Prostate gland (tissue), 2 donors: Measurements from ENCODE around the gene SEC24B. TPM values are rescaled to one million over a fixed set of nuclear protein-coding genes. Genes with fewer than 3 reads are reported as not detected.
"Not testable (repeated sequence)": the region's sequence is repeated elsewhere in the genome, so short reads cannot be mapped to it uniquely, and the experiment has no call there.

Experiments
- DNase-seq: peaks from one replicate; pipeline ENCODE4 v3.0.0-alpha.2; 2019; ENCODE audit warnings: low spot score
- H3K27ac ChIP-seq, 2 donors: fragments of 200-600 bp; sonication (generic); 2 replicates each; pipeline ENCODE4 v1.5.1; 2017 to 2019
- H3K27me3 ChIP-seq: fragments of 200-600 bp; sonication (generic); replicated peaks from 2 replicates; pipeline ENCODE4 v1.5.1; 2019; ENCODE audit not compliant: insufficient read depth
- H3K36me3 ChIP-seq, 2 donors: fragments of 200-600 bp; sonication (generic); 1 replicate in 1 of 2; 2 replicates in 1 of 2; pipeline versions ENCODE4 v1.5.1 to v1.8.1; 2017 to 2019
- H3K4me1 ChIP-seq: fragments of 200-600 bp; sonication (generic); replicated peaks from 2 replicates; pipeline ENCODE4 v1.5.1; 2019
- H3K4me3 ChIP-seq, 2 donors: fragments of 200-600 bp; sonication (generic); 2 replicates each; pipeline ENCODE4 v1.5.1; 2017 to 2019
- H3K9me3 ChIP-seq: fragments of 200-600 bp; sonication (generic); 2 replicates; pipeline ENCODE4 v1.5.1; 2017
- POLR2A ChIP-seq: fragments of 450-650 bp; IDR thresholded peaks from one replicate; pipeline ENCODE4 v1.6.1; 2016; ENCODE audit warnings: antibody characterized with exemption, mild to moderate bottlenecking
- POLR2AphosphoS5 ChIP-seq: sonication (generic); formaldehyde crosslinking; IDR thresholded peaks from one replicate; pipeline ENCODE4 v1.6.1; 2017; ENCODE audit warnings: antibody characterized with exemption
- WGBS: methylation state at CpG from one replicate; pipeline ENCODE4 v1.1.5; 2018; 5-methylcytosine and 5-hydroxymethylcytosine counted together
- intact Hi-C: fragments of 100-400 bp; cut with DNase I; formaldehyde crosslinking; loops from one replicate; pipeline ENCODE4 v1.14.2; 2022
- total RNA-seq, 2 donors: library from RNA; depleted of rRNA; stranded (reverse); fragments of >200 nt; gene quantifications; one replicate each; pipeline ENCODE4 v1.1.0, GENCODE V29; 2016
- TF ChIP-seq, protein P1 (sequence below), 4 experiments: fragments of 200-600 bp in 2 of 4; fragments of 450-650 bp in 2 of 4; sonication (generic) in 2 of 4; IDR thresholded peaks; 1 replicate in 3 of 4; 2 replicates in 1 of 4; pipeline ENCODE4 v1.5.1; 2016 to 2019; ENCODE audit warnings: antibody characterized with exemption in 4 of 4, mild to moderate bottlenecking in 2 of 4, moderate library complexity in 2 of 4

The SEC24B gene
- total RNA-seq, 2 donors from 2014 or later = 27.6 to 44.1 TPM

GRCh38 chr4:109572154-109572553 lies 138.5 kb downstream of the SEC24B start:
- Histone ChIP-seq H3K9me3 (no peaks in the 10 kb centered on the region), H3K4me1 (no peaks in the 10 kb centered on the region), H3K4me3 (no peak overlapping the region), H3K27me3 (no peaks in the 10 kb centered on the region), H3K36me3 (no peaks in the 10 kb centered on the region), H3K27ac (no peak overlapping the region)
- DNase-seq = no peak
- TF ChIP-seq, protein P1, sequence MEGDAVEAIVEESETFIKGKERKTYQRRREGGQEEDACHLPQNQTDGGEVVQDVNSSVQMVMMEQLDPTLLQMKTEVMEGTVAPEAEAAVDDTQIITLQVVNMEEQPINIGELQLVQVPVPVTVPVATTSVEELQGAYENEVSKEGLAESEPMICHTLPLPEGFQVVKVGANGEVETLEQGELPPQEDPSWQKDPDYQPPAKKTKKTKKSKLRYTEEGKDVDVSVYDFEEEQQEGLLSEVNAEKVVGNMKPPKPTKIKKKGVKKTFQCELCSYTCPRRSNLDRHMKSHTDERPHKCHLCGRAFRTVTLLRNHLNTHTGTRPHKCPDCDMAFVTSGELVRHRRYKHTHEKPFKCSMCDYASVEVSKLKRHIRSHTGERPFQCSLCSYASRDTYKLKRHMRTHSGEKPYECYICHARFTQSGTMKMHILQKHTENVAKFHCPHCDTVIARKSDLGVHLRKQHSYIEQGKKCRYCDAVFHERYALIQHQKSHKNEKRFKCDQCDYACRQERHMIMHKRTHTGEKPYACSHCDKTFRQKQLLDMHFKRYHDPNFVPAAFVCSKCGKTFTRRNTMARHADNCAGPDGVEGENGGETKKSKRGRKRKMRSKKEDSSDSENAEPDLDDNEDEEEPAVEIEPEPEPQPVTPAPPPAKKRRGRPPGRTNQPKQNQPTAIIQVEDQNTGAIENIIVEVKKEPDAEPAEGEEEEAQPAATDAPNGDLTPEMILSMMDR (IDR thresholded peaks at IDR 0.05) = no peak
- no peak for TF ChIP-seq POLR2AphosphoS5
- no peak for TF ChIP-seq POLR2A
- intact Hi-C loops = no loop called here
- 88% methylated on average over 3 of the region's 3 CpGs for WGBS

- WGBS = 77% methylated on average over 6 of the region's 6 CpGs
- H3K27me3 ChIP-seq = no peaks in the 10 kb centered on the region
- no peak overlapping the region for H3K4me3 ChIP-seq
- no peaks in the 10 kb centered on the region for H3K4me1 ChIP-seq
- H3K36me3 ChIP-seq = no peaks in the 10 kb centered on the region
- H3K9me3 ChIP-seq = no peaks in the 10 kb centered on the region
- intact Hi-C loops = no loop called here
- H3K27ac ChIP-seq = no peak overlapping the region
- no peak for DNase-seq
- TF ChIP-seq POLR2A = no peak
- TF ChIP-seq, protein P1 (IDR thresholded peaks at IDR 0.05) = peak in 1 of 4 experiments; percentile 17
These were observed 140.8 kb downstream of the SEC24B start for GRCh38 chr4:109574443-109574850.

GRCh38 chr4:109574931-109575804 lies 141.6 kb downstream of the SEC24B start:
- H3K4me3 ChIP-seq = no peak overlapping the region
- WGBS = 85% methylated on average over 7 of the region's 7 CpGs
- H3K9me3 ChIP-seq = no peaks in the 10 kb centered on the region
- DNase-seq = no peak
- TF ChIP-seq, protein P1 (IDR thresholded peaks at IDR 0.05) = no peak
- TF ChIP-seq POLR2AphosphoS5 = no peak
- TF ChIP-seq POLR2A = no peak
- H3K27ac ChIP-seq = no peak overlapping the region
- no peaks in the 10 kb centered on the region for H3K36me3 ChIP-seq
- intact Hi-C loops = no loop called here
- no peaks in the 10 kb centered on the region for H3K27me3 ChIP-seq
- H3K4me1 ChIP-seq = no peaks in the 10 kb centered on the region

GRCh38 chr4:109576462-109576861 lies 142.8 kb downstream of the SEC24B start:
- no peak for DNase-seq
- Histone ChIP-seq H3K4me3 (no peak overlapping the region), H3K27me3 (no peaks in the 10 kb centered on the region), H3K36me3 (no peaks in the 10 kb centered on the region), H3K27ac (no peak overlapping the region), H3K4me1 (no peaks in the 10 kb centered on the region), H3K9me3 (no peaks in the 10 kb centered on the region)
- TF ChIP-seq, protein P1 (IDR thresholded peaks at IDR 0.05) = no peak
- TF ChIP-seq POLR2A (no peak), POLR2AphosphoS5 (no peak)
- intact Hi-C loops = no loop called here
- WGBS = 65% methylated on average over 2 of the region's 2 CpGs

GRCh38 chr4:109578846-109579245 lies 145.2 kb downstream of the SEC24B start:
- Histone ChIP-seq H3K36me3 (no peaks in the 10 kb centered on the region), H3K27ac (no peak overlapping the region), H3K27me3 (no peaks in the 10 kb centered on the region), H3K9me3 (no peaks in the 10 kb centered on the region), H3K4me3 (no peak overlapping the region), H3K4me1 (no peaks in the 10 kb centered on the region)
- WGBS = 86% methylated on average over 3 of the region's 3 CpGs
- no peak for DNase-seq
- TF ChIP-seq POLR2AphosphoS5 (no peak), POLR2A (no peak)
- TF ChIP-seq, protein P1 (IDR thresholded peaks at IDR 0.05) = no peak
- intact Hi-C loops = no loop called here

DNA sequence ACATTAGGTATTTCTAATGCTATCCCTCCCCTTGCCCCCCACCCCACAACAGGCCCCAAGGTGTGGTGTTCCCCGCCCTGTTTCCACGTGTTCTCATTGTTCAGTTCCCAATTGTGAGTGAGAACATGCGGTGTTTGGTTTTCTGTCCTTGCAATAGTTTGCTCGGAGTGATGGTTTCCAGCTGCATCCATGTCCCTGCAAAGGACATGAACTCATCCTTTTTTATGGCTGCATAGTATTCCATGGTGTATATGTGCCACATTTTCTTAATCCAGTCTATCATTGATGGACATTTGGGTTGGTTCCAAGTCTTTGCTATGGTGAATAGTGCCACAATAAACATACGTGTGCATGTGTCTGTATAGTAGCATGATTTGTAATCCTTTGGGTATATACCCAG lies 146.4 kb downstream of the SEC24B start:
- H3K4me1 ChIP-seq, H3K9me3 ChIP-seq, H3K27ac ChIP-seq, DNase-seq, H3K4me3 ChIP-seq, H3K36me3 ChIP-seq, intact Hi-C loops, H3K27me3 ChIP-seq: not testable (repeated sequence)
- WGBS = 98% methylated on average over 5 of the region's 5 CpGs
